Natural killer cell (primary cell): Measurements from ENCODE around the gene SGK2. TPM values are rescaled to one million over a fixed set of nuclear protein-coding genes. Genes with fewer than 3 reads are reported as not detected.

ENCODE experiments used
- ATAC-seq, 3 donors: fragments of 150-1000 bp in 2 of 3; fragments of 200-7000 bp in 1 of 3; cut with Tn5 transposase; 1 replicate in 1 of 3; 2 replicates in 2 of 3; pipeline ENCODE4 v1.10.0; 2021; ENCODE audit warnings: mild to moderate bottlenecking in 2 of 3, moderate library complexity in 2 of 3
- DNase-seq, 2 donors: peaks; one replicate each; pipeline versions ENCODE4 v3.0.0 to v3.0.0-alpha.2; 2013 to 2021; ENCODE audit warnings: mixed read lengths in 1 of 2
- H3K27ac ChIP-seq: one replicate; pipeline ENCODE4 v1.5.1; 2013; ENCODE audit warnings: mild to moderate bottlenecking, low read length
- H3K27me3 ChIP-seq: one replicate; pipeline ENCODE4 v1.6.1; 2013; ENCODE audit warnings: low read length; ENCODE audit not compliant: control insufficient read depth, insufficient read depth
- H3K36me3 ChIP-seq: one replicate; pipeline ENCODE4 v1.6.1; 2013; ENCODE audit warnings: low read length; ENCODE audit not compliant: control insufficient read depth, insufficient read depth
- H3K4me1 ChIP-seq: one replicate; pipeline ENCODE4 v1.6.1; 2013; ENCODE audit warnings: low read length; ENCODE audit not compliant: control insufficient read depth, insufficient read depth
- H3K4me3 ChIP-seq: one replicate; pipeline ENCODE4 v1.5.1; 2013; ENCODE audit warnings: low read length
- H3K9me3 ChIP-seq: one replicate; pipeline ENCODE4 v1.6.1; 2013; ENCODE audit warnings: low read length; ENCODE audit not compliant: control insufficient read depth, insufficient read depth
- H3K27ac Mint-ChIP-seq, 2 donors: one replicate each; pipeline ENCODE4 v1.8.0; 2022; ENCODE audit warnings: mild to moderate bottlenecking in 2 of 2, mixed read lengths in 2 of 2, moderate library complexity in 1 of 2
- H3K27me3 Mint-ChIP-seq, 2 donors: one replicate each; pipeline ENCODE4 v1.8.0; 2022; ENCODE audit warnings: low read depth in 2 of 2, mixed read lengths in 2 of 2
- H3K36me3 Mint-ChIP-seq: one replicate; pipeline ENCODE4 v1.8.0; 2022; ENCODE audit warnings: mixed read lengths
- H3K4me1 Mint-ChIP-seq, 2 donors: one replicate each; pipeline ENCODE4 v1.8.0; 2022; ENCODE audit warnings: mixed read lengths in 2 of 2
- H3K4me3 Mint-ChIP-seq: one replicate; pipeline ENCODE4 v1.8.0; 2022; ENCODE audit warnings: mild to moderate bottlenecking, moderate library complexity, mixed read lengths
- H3K9me3 Mint-ChIP-seq, 2 donors: one replicate each; pipeline ENCODE4 v1.8.0; 2022; ENCODE audit warnings: mixed read lengths in 2 of 2
- CTCF ChIP-seq: fragments of 200-600 bp; IDR thresholded peaks from one replicate; pipeline ENCODE4 v1.8.0; 2022; ENCODE audit warnings: antibody characterized with exemption
- WGBS: methylation state at CpG from one replicate; pipeline ENCODE4 v1.1.7; 2013; ENCODE audit warnings: missing lambda C conversion rate; ENCODE audit not compliant: insufficient coverage; 5-methylcytosine and 5-hydroxymethylcytosine counted together
- intact Hi-C: fragments of 100-400 bp; cut with micrococcal nuclease; formaldehyde crosslinking; loops from one replicate; pipeline ENCODE4 v1.14.2; 2022
- total RNA-seq, 4 donors: library from RNA; stranded (reverse); fragments of 120-200 nt in 1 of 4; gene quantifications; one replicate each; pipeline versions ENCODE4 v1.2.3 to v1.2.4, GENCODE V29; 2013 to 2022

Gene SGK2
- total RNA-seq, 3 donors from 2014 or later (not counting 1 experiment from before 2014, with no cell fraction given), result 0.48 to 1.2 (median 0.61) TPM

GRCh38 chr20:43530321-43531090 lies 28.3 kb upstream of the SGK2 start:
- Mint-ChIP-seq H3K9me3 (no peaks in the 10 kb centered on the region), H3K4me1 (no peaks in the 10 kb centered on the region), H3K27ac (no peak overlapping the region), H3K4me3 (no peak overlapping the region), H3K27me3 (peaks cover 0 to 3% of the 10 kb centered on the region in 2 donors), H3K36me3 (no peaks in the 10 kb centered on the region)
- TF ChIP-seq CTCF, result no peak
- WGBS, result 88% methylated on average over 14 of the region's 14 CpGs
- Histone ChIP-seq H3K27me3 (no peaks in the 10 kb centered on the region), H3K4me3 (no peak overlapping the region), H3K36me3 (no peaks in the 10 kb centered on the region), H3K27ac (no peak overlapping the region), H3K9me3 (no peaks in the 10 kb centered on the region), H3K4me1 (no peaks in the 10 kb centered on the region)
- DNase-seq, result no peak
- no peak for ATAC-seq
- intact Hi-C loops, result no loop called here

- intact Hi-C loops, result no loop called here
- Histone ChIP-seq H3K4me1 (no peaks in the 10 kb centered on the region), H3K36me3 (no peaks in the 10 kb centered on the region), H3K27ac (no peak overlapping the region), H3K9me3 (no peaks in the 10 kb centered on the region), H3K4me3 (no peak overlapping the region), H3K27me3 (no peaks in the 10 kb centered on the region)
- DNase-seq (no peak), ATAC-seq (no peak)
- Mint-ChIP-seq H3K9me3 (no peaks in the 10 kb centered on the region), H3K27ac (no peak overlapping the region), H3K4me1 (no peaks in the 10 kb centered on the region), H3K4me3 (no peak overlapping the region), H3K36me3 (no peaks in the 10 kb centered on the region), H3K27me3 (peaks cover 0 to 3% of the 10 kb centered on the region in 2 donors)
- TF ChIP-seq CTCF, result no peak
Observed at GRCh38 chr20:43531091-43531443, 27.8 kb upstream of the SGK2 start.

DNA sequence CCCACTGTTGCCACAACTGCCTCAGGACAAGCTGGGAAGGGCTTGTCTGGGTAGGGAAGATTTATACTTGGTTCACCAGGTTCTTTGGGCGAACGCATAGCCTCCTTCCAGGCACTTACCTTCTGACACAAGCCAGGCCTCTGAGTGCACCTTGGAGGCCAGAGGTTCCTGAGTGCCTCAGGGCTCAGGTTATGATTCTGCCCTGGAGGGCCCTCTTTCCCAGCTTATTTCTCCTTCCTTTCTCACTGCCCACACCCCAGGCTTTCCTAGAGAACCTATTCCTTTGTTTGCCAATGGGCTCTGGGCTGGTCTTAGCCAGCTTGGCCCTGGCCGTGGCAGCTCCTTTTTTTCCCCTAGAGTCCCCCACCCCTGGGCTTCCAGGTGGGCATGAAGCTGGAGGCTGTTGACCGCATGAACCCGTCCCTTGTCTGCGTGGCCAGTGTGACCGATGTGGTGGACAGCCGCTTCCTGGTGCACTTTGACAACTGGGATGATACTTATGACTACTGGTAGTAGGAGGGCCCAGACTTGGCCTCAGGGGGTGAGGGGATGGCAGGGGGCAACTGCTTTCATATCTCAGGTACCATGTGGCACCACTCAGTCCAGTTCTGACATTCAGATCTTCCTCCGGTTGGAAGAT lies 26.3 kb upstream of the SGK2 start:
- no peak for TF ChIP-seq CTCF

More for the DNA sequence above, 26.3 kb upstream of the SGK2 start:
- DNase-seq (no peak), ATAC-seq (no peak)
- Histone ChIP-seq H3K27me3 (no peaks in the 10 kb centered on the region), H3K9me3 (no peaks in the 10 kb centered on the region), H3K27ac (no peak overlapping the region), H3K36me3 (no peaks in the 10 kb centered on the region), H3K4me1 (no peaks in the 10 kb centered on the region), H3K4me3 (no peak overlapping the region)
- H3K4me1 Mint-ChIP-seq, result no peaks in the 10 kb centered on the region
- no peak overlapping the region for H3K27ac Mint-ChIP-seq
- intact Hi-C loops, result no loop called here
- H3K4me3 Mint-ChIP-seq, result no peak overlapping the region
- WGBS, result 95% methylated on average over 9 of the region's 9 CpGs
- H3K36me3 Mint-ChIP-seq, result no peaks in the 10 kb centered on the region
- no peaks in the 10 kb centered on the region for H3K9me3 Mint-ChIP-seq
- H3K27me3 Mint-ChIP-seq, result no peaks in the 10 kb centered on the region
